Measurements from ENCODE around the gene PSD.

PSD gene

DNA sequence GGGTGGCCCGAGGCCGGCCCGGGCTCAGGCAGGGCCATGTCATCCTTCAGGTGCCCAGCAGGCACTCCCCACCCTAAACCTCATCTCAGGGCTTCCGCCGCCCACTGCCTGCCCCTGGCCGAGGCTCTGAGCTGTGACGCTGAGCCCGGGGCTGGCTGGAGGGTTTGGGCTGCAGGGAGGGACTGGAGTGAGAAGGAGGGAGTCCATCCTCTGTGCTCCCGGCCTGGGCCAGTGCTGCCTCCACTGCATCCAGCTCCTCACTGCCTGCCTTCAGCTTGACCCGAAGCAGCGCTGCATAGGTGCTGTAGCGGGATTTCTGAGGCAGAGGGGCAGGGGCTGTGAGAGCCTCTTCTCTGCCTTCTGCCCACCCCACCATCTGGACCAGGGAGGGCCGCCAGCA is 15.5 kb downstream of the PSD start:
- no peak for DNase-seq (ENCODE audit: low spot score)

DNA sequence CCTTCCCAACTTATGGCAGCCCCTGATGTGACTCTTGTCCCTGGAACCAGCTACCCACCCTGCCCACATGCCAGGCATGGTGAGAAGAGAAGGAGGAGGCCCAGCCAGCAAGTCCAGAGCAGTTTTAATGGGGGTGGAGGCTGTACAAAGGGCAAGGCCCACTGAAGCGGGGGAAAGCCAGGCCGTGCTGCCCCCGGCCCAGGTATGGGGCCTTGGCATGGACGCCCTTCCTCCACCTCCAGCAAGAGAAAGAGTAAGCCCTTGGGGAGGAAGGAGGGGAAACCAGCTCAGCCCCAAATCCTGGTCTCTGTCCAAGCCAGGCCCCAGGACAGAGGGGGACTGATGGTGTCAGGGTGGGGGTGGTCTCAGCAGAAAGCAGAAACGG is 16.1 kb downstream of the PSD start:
- no peak for DNase-seq (ENCODE audit: low spot score)

DNA sequence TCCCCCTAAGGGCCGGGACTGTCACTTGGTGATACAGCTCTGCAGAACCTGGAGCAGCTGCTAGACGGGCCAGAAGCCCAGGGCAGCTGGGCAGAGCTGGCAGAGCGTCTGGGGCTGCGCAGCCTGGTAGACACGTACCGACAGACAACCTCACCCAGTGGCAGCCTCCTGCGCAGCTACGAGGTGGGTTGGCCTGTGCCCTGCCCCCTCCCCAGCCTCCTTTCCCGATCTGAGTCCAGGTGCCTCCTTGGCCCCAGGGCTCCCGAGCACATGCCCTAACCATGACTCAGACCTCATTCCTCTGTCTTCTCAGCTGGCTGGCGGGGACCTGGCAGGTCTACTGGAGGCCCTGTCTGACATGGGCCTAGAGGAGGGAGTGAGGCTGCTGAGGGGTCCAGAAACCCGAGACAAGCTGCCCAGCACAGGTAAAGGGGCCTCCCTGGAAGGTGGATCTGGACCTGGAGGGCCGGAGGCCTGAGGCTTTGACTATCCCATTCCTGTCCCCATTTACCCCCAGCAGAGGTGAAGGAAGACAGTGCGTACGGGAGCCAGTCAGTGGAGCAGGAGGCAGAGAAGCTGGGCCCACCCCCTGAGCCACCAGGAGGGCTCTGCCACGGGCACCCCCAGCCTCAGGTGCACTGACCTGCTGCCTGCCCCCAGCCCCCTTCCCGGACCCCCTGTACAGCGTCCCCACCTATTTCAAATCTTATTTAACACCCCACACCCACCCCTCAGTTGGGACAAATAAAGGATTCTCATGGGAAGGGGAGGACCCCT is 16.7 kb downstream of the PSD start:
- DNase-seq (ENCODE audit: low spot score), result no peak

DNA sequence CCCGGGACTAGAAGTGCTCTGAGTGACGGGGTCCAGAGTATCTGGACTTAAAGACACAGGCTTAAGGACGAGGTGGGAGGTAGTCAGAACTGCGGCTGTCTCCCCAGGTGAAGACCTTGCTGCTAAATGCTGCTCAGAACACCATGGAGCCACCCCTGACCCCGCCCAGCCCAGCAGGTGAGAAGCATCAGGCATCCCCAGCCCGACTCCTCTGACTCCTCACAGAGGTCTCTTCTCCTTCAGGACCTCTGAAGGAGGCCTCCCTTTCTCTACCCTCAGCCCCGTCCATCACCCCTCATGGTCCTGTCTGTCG is 17.3 kb downstream of the PSD start:
- no peak for DNase-seq (ENCODE audit: low spot score)

DNA sequence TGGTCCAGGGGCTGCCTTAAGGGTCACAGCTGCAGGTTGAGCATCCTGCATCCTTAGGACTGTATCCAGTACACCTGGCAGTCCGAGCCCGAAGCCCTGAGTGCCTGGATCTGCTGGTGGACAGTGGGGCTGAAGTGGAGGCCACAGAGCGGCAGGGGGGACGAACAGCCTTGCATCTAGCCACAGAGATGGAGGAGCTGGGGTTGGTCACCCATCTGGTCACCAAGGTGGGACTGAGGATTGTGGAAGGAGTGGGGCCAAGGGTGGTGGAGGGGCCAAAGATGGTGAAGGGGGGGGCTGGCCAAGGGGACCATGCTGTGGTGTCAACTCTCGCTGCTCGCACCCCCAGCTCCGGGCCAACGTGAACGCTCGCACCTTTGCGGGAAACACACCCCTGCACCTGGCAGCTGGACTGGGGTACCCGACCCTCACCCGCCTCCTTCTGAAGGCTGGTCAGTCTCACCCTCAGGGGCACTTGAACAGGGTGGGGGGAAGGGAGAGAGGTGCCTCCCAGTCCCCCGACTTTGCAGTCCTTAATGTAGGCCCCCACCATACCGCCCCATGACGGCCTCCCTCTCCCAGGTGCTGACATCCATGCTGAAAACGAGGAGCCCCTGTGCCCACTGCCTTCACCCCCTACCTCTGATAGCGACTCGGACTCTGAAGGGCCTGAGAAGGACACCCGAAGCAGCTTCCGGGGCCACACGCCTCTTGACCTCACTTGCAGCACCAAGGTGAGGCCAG is 17.8 kb downstream of the PSD start:
- no peak for DNase-seq (ENCODE audit: low spot score)

DNA sequence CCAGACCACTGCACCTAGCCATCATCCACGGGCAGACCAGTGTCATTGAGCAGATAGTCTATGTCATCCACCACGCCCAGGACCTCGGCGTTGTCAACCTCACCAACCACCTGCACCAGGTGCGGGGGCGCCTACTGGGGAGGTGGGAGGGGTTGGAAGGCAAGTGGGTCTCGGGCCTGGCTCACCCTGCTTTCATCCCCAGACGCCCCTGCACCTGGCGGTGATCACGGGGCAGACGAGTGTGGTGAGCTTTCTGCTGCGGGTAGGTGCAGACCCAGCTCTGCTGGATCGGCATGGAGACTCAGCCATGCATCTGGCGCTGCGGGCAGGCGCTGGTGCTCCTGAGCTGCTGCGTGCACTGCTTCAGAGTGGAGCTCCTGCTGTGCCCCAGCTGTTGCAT is 18.5 kb downstream of the PSD start:
- DNase-seq (ENCODE audit: low spot score), result no peak

DNA sequence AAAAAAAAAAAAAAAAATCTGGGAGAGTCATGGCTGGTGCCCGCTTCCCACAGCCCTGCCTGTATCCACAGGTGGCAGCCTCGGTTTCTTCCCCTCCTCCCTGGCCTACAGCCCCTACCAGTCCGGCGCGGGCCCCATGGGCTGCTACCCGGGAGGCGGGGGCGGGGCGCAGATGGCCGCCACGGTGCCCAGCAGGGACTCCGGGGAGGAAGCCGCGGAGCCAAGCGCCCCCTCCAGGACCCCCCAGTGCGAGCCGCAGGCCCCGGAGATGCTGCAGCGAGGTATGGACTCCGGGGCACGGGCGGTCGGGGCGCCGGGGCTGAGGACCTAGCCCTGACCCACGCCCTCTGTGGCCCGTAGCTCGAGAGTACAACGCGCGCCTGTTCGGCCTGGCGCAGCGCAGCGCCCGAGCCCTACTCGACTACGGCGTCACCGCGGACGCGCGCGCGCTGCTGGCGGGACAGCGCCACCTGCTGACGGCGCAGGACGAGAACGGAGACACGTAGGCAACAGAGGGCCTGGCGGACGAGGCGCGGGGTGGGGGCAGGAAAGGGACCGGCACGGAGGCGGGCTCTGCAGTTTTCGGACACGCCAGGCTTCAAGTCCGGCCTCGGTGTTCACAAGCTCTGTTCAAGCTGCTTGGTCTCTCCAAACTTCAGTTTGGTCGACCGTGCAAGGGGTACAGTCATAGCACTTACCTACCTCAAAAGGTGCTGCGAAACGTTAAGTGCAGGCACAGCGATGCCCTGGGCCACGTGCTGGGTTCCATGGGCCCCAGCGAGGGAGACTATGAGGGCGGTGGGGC is 19.2 kb downstream of the PSD start:
- DNase-seq (ENCODE audit: low spot score), result peak; percentile 84

DNA sequence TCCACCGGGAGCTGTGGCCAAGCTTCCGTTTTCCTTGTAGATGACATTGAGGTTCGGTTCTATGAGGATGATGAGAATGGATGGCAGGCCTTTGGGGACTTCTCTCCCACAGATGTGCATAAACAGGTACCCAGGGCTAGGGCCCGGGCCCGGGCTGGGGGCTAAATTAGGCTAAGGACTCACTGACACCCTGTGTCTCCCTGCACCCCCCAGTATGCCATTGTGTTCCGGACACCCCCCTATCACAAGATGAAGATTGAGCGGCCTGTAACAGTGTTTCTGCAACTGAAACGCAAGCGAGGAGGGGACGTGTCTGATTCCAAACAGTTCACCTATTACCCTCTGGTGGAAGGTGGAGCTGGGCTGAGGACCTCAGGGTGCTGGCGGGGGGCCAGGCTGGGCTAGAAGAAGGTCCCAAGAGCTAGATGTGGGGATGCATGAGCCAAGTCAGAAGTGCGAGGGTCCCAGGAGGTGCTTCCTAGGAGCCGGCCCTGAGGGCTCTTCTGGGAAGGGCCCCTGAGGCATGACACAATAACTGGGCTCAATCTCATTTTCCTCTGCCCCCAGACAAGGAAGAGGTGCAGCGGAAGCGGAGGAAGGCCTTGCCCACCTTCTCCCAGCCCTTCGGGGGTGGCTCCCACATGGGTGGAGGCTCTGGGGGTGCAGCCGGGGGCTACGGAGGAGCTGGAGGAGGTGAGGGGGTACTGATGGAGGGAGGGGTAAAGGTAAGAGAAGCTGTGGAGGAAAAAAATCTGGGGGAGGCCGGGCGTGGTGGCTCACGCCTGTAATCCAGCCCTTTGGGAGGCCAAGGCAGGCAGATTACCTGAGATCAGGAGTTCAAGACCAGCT is 20.2 kb downstream of the PSD start:
- no peak for DNase-seq (ENCODE audit: low spot score)

DNA sequence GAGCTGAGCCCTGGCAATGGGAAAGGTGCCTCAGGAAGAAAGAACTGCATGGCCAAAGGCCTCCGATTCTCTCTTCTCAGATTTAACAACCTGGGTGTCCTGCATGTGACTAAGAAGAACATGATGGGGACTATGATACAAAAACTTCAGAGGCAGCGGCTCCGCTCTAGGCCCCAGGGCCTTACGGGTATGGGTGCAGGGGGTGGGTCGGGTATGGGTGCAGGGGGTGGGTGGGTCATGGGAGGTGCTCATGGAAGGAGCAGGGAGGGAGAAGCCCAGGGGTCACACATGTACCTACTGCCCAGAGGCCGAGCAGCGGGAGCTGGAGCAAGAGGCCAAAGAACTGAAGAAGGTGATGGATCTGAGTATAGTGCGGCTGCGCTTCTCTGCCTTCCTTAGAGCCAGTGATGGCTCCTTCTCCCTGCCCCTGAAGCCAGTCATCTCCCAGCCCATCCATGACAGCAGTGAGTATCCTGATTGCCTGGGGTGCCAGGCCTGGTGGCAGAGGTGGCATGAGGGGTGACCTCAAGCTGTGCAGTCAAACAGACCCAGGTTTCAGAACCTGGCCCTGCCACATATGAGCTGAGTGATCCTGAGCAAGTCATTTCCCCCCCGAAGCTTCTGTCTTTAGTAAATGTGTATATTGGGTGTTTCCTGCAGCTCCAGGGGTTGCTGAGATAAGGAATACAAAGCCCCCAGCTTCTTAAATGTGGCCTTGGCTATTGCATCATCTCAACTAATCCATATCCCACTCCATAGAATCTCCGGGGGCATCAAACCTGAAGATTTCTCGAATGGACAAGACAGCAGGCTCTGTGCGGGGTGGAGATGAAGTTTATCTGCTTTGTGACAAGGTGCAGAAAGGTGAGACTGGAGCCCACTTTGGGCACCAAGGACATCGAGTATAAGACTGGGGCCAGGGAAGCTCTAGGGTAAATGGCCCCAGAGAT is 21.1 kb downstream of the PSD start:
- DNase-seq (ENCODE audit: low spot score), result no peak

DNA sequence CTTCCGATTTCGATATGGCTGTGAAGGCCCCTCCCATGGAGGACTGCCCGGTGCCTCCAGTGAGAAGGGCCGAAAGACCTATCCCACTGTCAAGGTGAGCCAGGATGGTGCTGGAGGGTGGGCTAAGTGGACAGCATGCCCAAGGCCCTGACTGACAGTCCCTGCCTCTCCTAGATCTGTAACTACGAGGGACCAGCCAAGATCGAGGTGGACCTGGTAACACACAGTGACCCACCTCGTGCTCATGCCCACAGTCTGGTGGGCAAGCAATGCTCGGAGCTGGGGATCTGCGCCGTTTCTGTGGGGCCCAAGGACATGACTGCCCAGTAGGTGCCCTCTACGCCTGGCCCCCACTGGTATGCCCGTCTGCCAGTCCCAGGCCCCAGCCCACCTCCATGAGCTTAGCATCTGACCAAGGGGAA is 21.8 kb downstream of the PSD start:
- no peak for DNase-seq (ENCODE audit: low spot score)

DNA sequence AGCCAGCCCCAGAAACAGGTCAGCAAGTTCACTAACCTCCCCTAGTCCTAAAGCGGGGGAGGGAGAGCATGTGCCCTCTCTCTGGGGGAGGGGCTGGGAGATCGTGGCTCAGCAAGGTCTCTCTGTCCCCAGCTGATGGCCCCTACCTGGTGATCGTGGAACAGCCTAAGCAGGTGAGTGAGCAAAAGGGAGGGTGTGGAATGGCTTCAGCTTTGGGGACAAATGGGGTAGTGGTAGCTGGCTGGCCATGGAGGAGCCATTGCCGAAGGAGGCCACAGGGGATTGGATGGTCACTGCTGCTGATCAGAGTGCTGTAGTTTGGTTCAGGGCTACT is 22.3 kb downstream of the PSD start:
- DNase-seq (ENCODE audit: low spot score), result no peak

DNA sequence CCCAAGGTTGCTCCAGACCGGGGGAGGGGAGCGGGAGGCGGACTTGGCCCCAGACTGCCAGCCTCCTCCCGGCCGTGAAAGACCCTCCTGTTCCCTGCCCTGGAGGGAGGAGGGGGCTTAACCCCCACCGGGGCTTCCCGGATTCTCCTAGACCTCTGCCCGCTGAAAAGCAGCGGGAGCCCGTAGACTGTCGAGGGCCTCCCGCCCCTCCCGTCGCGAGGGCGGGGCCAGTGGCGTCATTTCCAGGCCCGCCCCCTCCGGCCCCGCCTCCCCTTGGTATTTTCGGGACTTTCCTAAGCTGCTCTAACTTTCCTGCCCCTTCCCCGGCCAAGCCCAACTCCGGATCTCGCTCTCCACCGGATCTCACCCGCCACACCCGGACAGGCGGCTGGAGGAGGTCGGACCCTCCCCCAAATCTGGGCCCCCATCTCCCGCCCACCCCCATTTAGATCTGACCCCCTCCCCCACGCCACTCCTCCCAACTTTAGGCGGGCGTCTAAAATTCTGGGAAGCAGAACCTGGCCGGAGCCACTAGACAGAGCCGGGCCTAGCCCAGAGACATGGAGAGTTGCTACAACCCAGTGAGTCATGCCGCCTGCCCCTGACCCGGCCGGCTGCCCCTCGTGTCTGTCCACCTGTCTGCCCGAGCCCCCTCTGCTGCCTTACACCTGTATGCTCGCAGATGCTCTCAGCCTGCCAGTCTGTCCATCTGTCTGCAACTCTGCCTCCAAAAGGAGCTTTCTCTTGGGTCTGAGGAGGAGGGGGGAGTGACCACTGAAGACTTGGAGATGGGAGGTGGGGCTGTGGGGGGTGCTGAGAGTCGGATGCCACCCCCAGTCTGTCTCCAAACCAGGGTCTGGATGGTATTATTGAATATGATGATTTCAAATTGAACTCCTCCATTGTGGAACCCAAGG is 22.9 kb downstream of the PSD start, which contains the start of gene NFKB2:
TSS of gene NFKB2 (plus strand) at position 306 of the 917 bp plus-strand sequence. CDS start at position 561, 255 bp downstream.
- DNase-seq (ENCODE audit: low spot score), result peak; percentile 82

DNA sequence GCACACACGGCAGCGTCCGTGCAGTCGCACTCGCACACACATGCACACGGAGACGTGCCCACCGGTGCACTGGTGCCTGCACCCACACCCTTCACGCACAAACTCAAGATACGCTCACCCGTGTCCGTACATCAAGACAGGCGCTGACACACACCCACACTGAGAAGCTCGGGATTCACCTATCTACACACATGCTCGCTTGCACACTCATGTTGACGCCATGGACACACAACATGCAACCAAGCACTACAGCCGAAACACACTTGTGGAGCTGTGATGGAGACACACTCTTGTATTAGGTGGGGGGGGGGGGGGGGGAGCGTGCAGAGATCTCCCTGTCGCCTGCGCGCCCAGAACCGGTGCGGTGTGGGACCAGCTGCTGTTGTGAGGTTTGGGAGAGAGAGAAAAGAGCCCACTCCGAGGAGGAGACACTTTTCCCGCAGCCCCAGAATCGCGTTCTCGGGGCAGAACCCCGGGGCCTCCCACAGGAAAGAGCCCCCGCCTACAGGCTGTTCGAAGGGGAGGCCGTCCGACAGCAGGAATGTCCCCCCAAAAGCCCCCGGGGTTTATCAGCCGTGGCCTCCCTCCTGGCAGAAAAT is 23.7 kb downstream of the PSD start:
- no peak for DNase-seq (ENCODE audit: low spot score)

DNA sequence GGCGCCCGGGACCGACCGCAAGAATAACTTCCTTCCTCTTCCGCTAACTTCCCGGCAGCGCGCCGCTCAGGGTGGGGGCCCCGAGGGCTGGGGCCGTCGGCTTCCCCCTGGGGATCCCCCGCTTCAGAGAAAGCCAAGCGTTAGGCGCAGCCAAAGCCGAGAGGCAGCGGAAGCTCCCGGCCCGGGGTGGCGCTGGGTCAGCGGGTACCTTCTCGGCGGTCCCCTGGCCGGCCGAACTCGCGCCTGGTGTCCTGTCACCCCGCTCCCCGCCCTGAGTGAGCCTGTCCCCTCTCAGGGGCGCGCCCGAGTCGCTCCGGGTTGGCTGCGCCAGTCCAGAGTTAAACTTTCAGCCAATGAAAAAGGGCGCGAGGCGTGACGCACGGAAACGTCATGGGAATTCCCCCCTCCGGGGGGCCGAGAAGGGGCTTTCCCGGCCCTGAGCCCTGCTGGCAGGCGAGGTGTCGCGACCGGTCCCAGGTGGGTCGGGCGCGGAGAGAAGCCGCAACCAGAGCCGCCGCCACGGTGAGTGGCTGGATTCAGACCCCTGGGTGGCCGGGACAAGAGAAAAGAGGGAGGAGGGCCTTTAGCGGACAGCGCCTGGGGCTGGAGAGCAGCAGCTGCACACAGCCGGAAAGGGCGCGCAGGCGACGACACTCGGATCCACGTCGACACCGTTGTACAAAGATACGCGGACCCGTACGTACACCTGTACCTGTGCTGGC is 24.3 kb downstream of the PSD start:
- DNase-seq (ENCODE audit: low spot score), result peak; percentile 94

DNA sequence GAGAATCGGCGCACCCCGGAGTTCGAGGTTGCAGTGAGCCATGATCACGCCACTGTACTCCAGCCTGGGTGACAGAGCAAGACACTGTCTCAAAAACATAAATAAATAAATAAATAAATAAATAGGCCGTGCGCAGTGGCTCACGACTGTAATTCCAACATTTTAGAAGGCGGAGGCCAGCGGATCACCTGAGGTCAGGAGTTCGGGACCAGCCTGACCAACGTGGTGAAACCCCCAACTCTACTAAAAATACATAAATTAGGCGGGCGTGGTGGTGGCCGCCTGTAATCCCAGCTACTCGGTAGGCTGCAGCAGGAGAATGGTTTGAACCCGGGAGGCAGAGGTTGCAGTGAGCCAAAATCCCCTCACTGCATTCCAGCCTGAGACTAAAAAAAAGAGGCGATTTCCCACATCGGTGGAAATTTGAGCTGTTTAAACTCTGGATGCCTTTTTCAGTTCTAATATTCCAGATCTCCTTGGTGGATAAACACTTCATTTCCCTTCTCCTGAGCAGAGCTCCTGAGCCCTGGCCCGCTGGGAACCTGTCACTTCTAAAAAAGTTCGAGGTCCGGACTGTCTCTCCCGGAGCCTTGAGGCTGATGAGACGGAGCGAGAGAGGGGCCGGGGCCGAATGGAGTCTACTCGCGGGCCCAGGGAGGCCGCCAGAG is 25.0 kb downstream of the PSD start:
- DNase-seq (ENCODE audit: low spot score), result no peak

DNA sequence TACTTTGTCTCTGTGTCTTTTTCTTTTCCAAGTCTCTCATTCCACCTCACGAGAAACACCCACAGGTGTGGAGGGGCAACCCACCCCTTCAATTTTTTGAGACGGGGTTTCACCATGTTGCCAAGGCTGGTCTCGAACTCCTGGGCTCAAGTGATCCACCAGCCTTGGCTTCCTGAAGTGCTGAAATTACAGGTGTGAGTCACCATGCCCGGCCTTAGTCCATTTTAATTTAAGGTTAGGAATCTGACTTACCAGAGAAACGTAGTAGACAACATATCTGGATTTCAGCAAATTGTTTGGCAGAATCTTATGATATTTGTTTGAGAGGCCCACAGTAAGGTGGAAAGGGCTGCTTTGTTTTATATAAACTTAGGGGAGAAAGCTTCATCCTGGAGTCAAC is 26.3 kb downstream of the PSD start:
- no peak for DNase-seq (ENCODE audit: low spot score)

DNA sequence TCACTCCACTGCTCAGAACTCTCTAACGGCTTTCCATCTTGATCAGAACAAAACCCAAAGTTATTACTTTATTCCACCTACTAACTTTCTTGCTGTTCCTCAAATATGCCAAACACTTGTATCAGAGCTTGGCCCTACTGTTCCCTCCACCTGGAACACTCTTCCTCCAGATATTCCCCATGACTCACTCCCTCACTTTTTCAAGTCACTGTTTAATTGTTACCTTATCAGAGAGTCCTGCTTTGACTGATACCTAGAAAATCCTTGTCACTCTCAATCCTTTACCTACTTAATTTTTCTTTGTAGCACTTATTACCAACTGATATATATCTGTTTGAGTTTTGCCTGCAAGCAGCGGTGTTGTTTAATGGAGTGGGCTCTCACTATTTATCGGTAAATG is 28.7 kb downstream of the PSD start:
- DNase-seq (ENCODE audit: low spot score), result no peak
